Measurements from ENCODE around the gene CMSS1. TPM values are rescaled to one million over a fixed set of nuclear protein-coding genes. Genes with fewer than 3 reads are reported as not detected.

The CMSS1 gene
- total and polyA plus RNA-seq, 4 experiments from 2014 or later, result 18.3 to 29.4 (median 21.9) TPM

DNA sequence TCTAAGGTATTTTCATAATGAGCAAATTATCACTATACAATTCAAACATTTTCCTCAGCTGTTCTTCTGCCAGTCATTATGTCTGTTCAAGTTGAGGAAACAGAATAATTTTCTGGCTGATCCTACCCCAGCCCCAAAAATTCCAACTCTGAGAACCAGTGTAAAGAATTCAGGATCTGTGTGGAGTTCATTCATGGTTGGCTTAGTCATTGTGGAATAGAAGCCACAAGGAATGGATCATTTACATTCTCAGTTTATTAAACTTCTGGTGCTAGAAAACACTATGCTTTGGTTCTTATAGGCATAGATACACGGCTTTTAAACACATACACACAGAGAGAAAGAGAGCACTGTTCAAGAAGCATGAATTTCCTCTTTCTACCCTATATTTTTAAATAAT, 134.6 kb downstream of the CMSS1 start:
- CTCF ChIA-PET (ENCODE audit: partially characterized antibody), result no interaction called here

GRCh38 chr3:99953596-99953995, 135.9 kb downstream of the CMSS1 start:
- Histone ChIP-seq H3K27me3 (ENCODE audit: insufficient read depth, low read length) (no peaks in the 10 kb centered on the region), H3K4me1 (ENCODE audit: insufficient read depth, low read length) (no peaks in the 10 kb centered on the region), H3K9me3 (ENCODE audit: control insufficient read depth in 1 of 2, low read length in 2 of 2) (no peaks in the 10 kb centered on the region), H3K4me3 (ENCODE audit: low read length in 2 of 2) (no peak overlapping the region), H3K27ac (ENCODE audit: low read depth, low read length) (no peak overlapping the region), H3K36me3 (ENCODE audit: insufficient read depth, low read length) (no peaks in the 10 kb centered on the region)
- no peak overlapping the region for H3K4me3 Mint-ChIP-seq
- no peak for DNase-seq
- POLR2A ChIA-PET (ENCODE audit: partially characterized antibody), result no interaction called here
- CTCF ChIA-PET (ENCODE audit: partially characterized antibody), result no interaction called here
- peaks cover 0 to 3% (median 0%) of the 10 kb centered on the region in 4 donors for H3K4me1 Mint-ChIP-seq
- H3K9me3 Mint-ChIP-seq, result no peaks in the 10 kb centered on the region
- no peaks in the 10 kb centered on the region for H3K27me3 Mint-ChIP-seq
- no peak overlapping the region for H3K27ac Mint-ChIP-seq
- no peaks in the 10 kb centered on the region for H3K36me3 Mint-ChIP-seq
- intact Hi-C loops (cut with micrococcal nuclease), result no loop called here

More for the DNA sequence above, 134.6 kb downstream of the CMSS1 start:
- no peaks in the 10 kb centered on the region for H3K4me1 ChIP-seq (ENCODE audit: insufficient read depth, low read length)
- no peak overlapping the region for H3K27ac Mint-ChIP-seq
- H3K9me3 ChIP-seq (ENCODE audit: control insufficient read depth in 1 of 2, low read length in 2 of 2), result no peaks in the 10 kb centered on the region
- no peak for DNase-seq
- H3K4me3 ChIP-seq (ENCODE audit: low read length in 2 of 2), result no peak overlapping the region
- H3K4me1 Mint-ChIP-seq, result peaks cover 0 to 3% (median 0%) of the 10 kb centered on the region in 4 donors
- H3K9me3 Mint-ChIP-seq, result no peaks in the 10 kb centered on the region
- H3K4me3 Mint-ChIP-seq, result no peak overlapping the region
- H3K27me3 Mint-ChIP-seq, result no peaks in the 10 kb centered on the region
- POLR2A ChIA-PET (ENCODE audit: partially characterized antibody), result no interaction called here
- H3K27me3 ChIP-seq (ENCODE audit: insufficient read depth, low read length), result no peaks in the 10 kb centered on the region
- H3K27ac ChIP-seq (ENCODE audit: low read depth, low read length), result no peak overlapping the region
- intact Hi-C loops (cut with micrococcal nuclease), result no loop called here
- H3K36me3 Mint-ChIP-seq, result no peaks in the 10 kb centered on the region
- H3K36me3 ChIP-seq (ENCODE audit: insufficient read depth, low read length), result no peaks in the 10 kb centered on the region

GRCh38 chr3:99954914-99955644, 137.4 kb downstream of the CMSS1 start:
- Histone ChIP-seq H3K9me3 (ENCODE audit: control insufficient read depth in 1 of 2, low read length in 2 of 2) (no peaks in the 10 kb centered on the region), H3K4me1 (ENCODE audit: insufficient read depth, low read length) (no peaks in the 10 kb centered on the region), H3K36me3 (ENCODE audit: insufficient read depth, low read length) (no peaks in the 10 kb centered on the region), H3K27me3 (ENCODE audit: insufficient read depth, low read length) (no peaks in the 10 kb centered on the region), H3K4me3 (ENCODE audit: low read length in 2 of 2) (no peak overlapping the region), H3K27ac (ENCODE audit: low read depth, low read length) (no peak overlapping the region)
- intact Hi-C loops (cut with micrococcal nuclease), result no loop called here
- no peak overlapping the region for H3K4me3 Mint-ChIP-seq
- ChIA-PET CTCF (ENCODE audit: partially characterized antibody) (no interaction called here), POLR2A (ENCODE audit: partially characterized antibody) (no interaction called here)
- H3K27me3 Mint-ChIP-seq, result no peaks in the 10 kb centered on the region
- H3K9me3 Mint-ChIP-seq, result no peaks in the 10 kb centered on the region
- DNase-seq, result no peak
- peaks cover 0 to 3% (median 0%) of the 10 kb centered on the region in 4 donors for H3K4me1 Mint-ChIP-seq
- no peaks in the 10 kb centered on the region for H3K36me3 Mint-ChIP-seq
- peak overlapping the region in 1 of 7 donors; percentile 21 for H3K27ac Mint-ChIP-seq

GRCh38 chr3:99955773-99956562, 138.3 kb downstream of the CMSS1 start:
- no peaks in the 10 kb centered on the region for H3K9me3 Mint-ChIP-seq
- H3K36me3 Mint-ChIP-seq, result no peaks in the 10 kb centered on the region
- H3K4me3 Mint-ChIP-seq, result no peak overlapping the region
- ChIA-PET CTCF (ENCODE audit: partially characterized antibody) (no interaction called here), POLR2A (ENCODE audit: partially characterized antibody) (no interaction called here)
- Histone ChIP-seq H3K36me3 (ENCODE audit: insufficient read depth, low read length) (no peaks in the 10 kb centered on the region), H3K27ac (ENCODE audit: low read depth, low read length) (no peak overlapping the region), H3K27me3 (ENCODE audit: insufficient read depth, low read length) (no peaks in the 10 kb centered on the region), H3K9me3 (ENCODE audit: control insufficient read depth in 1 of 2, low read length in 2 of 2) (no peaks in the 10 kb centered on the region), H3K4me3 (ENCODE audit: low read length in 2 of 2) (no peak overlapping the region), H3K4me1 (ENCODE audit: insufficient read depth, low read length) (no peaks in the 10 kb centered on the region)
- no peak overlapping the region for H3K27ac Mint-ChIP-seq
- intact Hi-C loops (cut with micrococcal nuclease), result no loop called here
- peaks cover 0 to 3% (median 0%) of the 10 kb centered on the region in 4 donors for H3K4me1 Mint-ChIP-seq
- H3K27me3 Mint-ChIP-seq, result no peaks in the 10 kb centered on the region
- no peak for DNase-seq

DNA sequence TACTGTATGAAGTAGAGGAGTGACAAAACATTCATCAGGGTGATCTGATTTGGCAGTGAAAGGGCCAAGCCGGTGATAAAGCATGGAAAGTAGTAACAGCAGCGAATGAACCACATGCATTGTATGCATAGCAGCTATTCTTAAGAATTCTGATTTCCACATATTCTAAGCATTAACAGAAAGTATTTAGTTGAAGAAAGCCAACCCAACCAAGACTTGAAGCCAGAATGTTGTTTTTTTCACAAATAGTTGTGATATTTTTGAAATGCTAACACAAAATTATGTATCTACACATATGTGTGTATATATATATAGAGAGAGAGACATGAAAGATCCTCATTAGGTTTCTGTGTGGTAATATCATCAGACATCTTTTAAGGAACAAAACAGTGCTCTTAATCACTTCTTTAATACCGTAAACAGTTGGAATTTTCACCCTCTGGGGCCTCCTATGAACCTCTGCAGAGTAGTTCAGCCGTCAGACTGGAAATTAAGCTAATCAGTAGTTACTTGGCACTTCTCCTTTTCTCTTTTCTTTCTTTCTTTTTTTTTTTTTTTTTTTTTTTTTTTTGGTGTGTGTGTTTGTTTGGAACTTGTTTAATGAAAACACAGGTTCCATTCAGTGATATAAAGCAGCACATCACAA, 139.6 kb downstream of the CMSS1 start:
- Histone ChIP-seq H3K27me3 (ENCODE audit: insufficient read depth, low read length) (no peaks in the 10 kb centered on the region), H3K27ac (ENCODE audit: low read depth, low read length) (no peak overlapping the region), H3K9me3 (ENCODE audit: control insufficient read depth in 1 of 2, low read length in 2 of 2) (no peaks in the 10 kb centered on the region), H3K36me3 (ENCODE audit: insufficient read depth, low read length) (no peaks in the 10 kb centered on the region), H3K4me3 (ENCODE audit: low read length in 2 of 2) (no peak overlapping the region), H3K4me1 (ENCODE audit: insufficient read depth, low read length) (no peaks in the 10 kb centered on the region)
- ChIA-PET CTCF (ENCODE audit: partially characterized antibody) (no interaction called here), POLR2A (ENCODE audit: partially characterized antibody) (no interaction called here)
- H3K27ac Mint-ChIP-seq, result no peak overlapping the region
- no peak overlapping the region for H3K4me3 Mint-ChIP-seq
- DNase-seq, result no peak
- intact Hi-C loops (cut with micrococcal nuclease), result no loop called here
- no peaks in the 10 kb centered on the region for H3K9me3 Mint-ChIP-seq
- no peaks in the 10 kb centered on the region for H3K27me3 Mint-ChIP-seq
- peaks cover 0 to 3% of the 10 kb centered on the region in 2 donors for H3K36me3 Mint-ChIP-seq
- peaks cover 0 to 3% (median 0%) of the 10 kb centered on the region in 4 donors for H3K4me1 Mint-ChIP-seq

DNA sequence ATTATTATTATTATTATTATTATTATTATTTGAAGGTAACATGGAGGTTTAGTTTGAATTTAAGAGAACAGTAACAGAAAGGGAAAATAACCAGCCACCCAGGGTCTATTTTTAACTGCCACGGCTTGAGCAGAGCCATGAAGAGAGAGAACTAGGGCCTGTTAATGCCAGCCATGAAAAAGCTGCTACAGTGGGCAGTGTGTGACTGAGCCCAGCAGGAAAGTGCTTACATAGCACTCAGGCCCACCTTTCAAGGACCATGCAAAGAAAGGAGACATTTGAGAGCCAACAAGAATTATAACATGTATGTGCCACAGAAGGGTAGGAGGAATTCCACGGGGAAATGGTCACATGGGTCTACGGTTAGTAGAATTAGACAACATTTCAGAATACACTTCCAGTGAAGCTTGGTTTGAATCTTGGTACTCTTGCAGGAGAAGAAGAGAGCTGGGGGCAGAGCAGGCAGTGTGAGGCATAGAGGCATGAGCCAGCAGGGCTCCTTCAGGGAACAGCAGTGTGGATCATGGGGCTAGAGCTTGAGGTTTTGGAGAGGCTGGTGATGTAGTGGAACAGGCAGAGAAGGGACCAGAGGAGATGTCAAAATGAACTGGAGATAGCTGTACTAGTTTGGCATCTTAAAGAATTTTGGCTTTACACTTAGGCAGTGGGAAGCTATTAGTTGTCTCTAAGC, 140.7 kb downstream of the CMSS1 start:
- H3K36me3 Mint-ChIP-seq, result peaks cover 0 to 10% of the 10 kb centered on the region in 2 donors
- no peaks in the 10 kb centered on the region for H3K9me3 ChIP-seq (ENCODE audit: control insufficient read depth in 1 of 2, low read length in 2 of 2)
- no peaks in the 10 kb centered on the region for H3K4me1 ChIP-seq (ENCODE audit: insufficient read depth, low read length)
- H3K36me3 ChIP-seq (ENCODE audit: insufficient read depth, low read length), result no peaks in the 10 kb centered on the region
- no peaks in the 10 kb centered on the region for H3K9me3 Mint-ChIP-seq
- CTCF ChIA-PET (ENCODE audit: partially characterized antibody), result no interaction called here
- H3K27me3 Mint-ChIP-seq, result no peaks in the 10 kb centered on the region
- no peak overlapping the region for H3K4me3 ChIP-seq (ENCODE audit: low read length in 2 of 2)
- intact Hi-C loops (cut with micrococcal nuclease), result no loop called here
- no peaks in the 10 kb centered on the region for H3K27me3 ChIP-seq (ENCODE audit: insufficient read depth, low read length)
- H3K27ac Mint-ChIP-seq, result no peak overlapping the region
- H3K4me1 Mint-ChIP-seq, result peaks cover 0 to 3% (median 0%) of the 10 kb centered on the region in 4 donors
- no peak overlapping the region for H3K27ac ChIP-seq (ENCODE audit: low read depth, low read length)
- no peak for DNase-seq
- H3K4me3 Mint-ChIP-seq, result no peak overlapping the region
- POLR2A ChIA-PET (ENCODE audit: partially characterized antibody), result no interaction called here

Measured in CD4-positive, alpha-beta memory T cell (primary cell).